ENCODE results near the gene UGT3A2.

Gene UGT3A2
- 0 to 2.1 (median 0) reads per million in 17 experiments for total RNA-seq

- no peak for DNase-seq
Measured at GRCh38 chr5:36066540-36067210, at the start of gene UGT3A2. Gene UGT3A2 (minus strand): TSS chr5:36066882. CDS start chr5:36066789, 93 bp downstream.

DNA sequence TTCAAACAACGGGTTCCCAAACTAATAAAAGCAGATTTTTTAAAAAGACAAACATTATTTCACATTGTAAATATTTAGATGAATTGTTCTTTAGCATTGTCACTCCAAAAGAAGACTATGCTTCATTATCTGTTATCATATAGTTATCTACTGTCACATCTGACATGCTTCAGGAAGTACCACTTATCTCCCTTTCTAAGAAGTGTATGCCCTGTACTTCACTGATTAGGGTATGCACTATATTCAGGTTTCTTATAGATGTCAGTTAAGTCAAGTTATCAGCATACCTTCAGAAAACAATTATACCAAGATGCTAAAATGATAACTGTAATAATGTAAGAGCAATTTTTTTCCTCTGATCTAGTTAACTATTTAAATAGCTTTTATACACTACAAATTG, 44.6 kb upstream of the UGT3A2 start:
- no peak for DNase-seq

- DNase-seq: peak in 1 of 4 experiments; percentile 1
Measured at GRCh38 chr5:36108758-36109460, 42.2 kb upstream of the UGT3A2 start.

DNA sequence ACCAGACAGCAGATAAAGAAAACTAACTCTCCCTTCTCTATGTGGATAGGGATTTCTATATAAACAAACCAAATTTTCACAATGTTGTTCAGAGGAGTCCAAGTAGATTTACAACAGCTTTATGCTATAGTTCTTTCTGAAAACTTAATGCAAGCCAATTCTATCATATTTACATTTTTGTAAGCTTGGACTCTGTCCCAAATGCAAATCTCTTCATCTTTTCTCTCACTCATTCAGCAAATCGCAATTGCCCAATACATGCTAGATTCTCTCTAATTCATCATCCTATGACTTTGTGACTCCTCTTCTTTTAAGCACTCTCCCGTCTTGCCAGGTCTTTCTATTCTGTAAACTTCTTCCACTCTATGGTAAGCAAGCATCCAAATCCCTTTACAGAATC, 39.1 kb upstream of the UGT3A2 start:
- no peak for DNase-seq

DNA sequence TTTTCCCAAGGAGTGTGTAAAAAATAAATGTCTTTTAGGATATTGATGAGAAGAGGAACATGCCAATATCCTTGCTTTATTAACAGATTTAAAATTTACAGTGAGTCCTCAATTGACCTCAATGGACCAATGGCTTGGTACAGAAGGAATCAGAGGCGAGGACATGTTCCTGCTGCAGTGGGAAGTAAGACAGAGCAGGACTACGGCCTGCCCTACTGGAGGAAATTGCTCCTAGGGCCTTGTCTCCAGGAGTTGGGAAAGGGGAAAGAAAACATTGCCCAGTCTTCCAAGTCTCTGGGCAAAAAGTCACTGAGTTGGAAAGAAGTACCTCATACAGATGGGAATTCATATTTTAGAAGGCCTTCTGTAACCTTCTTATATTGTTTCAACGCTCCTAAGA, 33.1 kb upstream of the UGT3A2 start:
- DNase-seq: no peak

DNA sequence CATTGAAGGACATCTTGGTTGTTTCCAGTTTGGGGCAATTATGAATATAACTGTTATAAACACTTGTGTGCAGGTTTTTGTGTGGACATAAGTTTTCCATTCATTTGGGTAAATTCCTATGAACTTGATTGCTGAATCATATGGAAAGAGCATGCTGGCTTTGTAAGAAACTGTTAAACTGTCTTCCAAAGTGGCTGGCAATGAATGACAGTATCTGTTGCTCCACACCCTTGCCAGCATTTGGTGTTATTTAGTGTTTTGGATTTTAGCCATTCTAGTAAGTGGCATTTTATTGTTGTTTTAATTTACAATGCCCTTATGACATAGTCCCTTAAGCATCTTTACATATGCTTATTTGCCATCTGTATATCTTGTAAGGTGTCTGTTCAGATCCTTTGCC, 29.8 kb upstream of the UGT3A2 start:
- DNase-seq: no peak

- DNase-seq: peak; percentile 27 to 54 (median 50)
Measured at GRCh38 chr5:36089989-36090388, 23.3 kb upstream of the UGT3A2 start.

DNA sequence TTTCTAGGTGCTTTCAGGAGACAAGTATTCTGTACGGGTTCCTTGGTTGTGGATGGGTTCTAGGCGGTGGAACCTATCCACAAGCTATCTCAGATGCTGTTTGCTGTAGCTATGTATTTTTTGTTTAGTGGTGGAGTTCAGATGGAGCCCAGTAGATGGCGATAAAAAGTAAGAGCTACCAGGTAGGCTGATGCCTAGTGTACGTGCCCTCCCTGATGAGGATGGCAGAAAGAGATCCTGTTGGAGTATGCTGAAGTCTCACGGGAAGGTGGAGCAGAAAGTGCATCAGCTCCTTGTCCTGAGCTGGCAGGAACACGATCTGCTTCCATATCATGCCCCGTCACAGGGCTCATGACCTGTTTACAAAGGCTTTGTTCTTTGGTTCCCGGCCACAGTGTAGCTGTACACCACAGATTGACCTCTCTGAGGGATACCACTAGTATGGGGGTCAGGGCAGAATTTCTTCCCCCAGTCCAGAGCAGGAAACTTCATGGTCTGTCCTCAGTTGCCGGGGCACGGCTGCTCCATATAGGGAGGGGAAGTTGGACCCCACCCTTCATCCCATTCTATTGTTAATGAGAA, 12.6 kb upstream of the UGT3A2 start:
- peak; percentile 25 to 51 (median 36) for DNase-seq

- no peak for DNase-seq
Measured at GRCh38 chr5:36078430-36078829, 11.7 kb upstream of the UGT3A2 start.

DNA sequence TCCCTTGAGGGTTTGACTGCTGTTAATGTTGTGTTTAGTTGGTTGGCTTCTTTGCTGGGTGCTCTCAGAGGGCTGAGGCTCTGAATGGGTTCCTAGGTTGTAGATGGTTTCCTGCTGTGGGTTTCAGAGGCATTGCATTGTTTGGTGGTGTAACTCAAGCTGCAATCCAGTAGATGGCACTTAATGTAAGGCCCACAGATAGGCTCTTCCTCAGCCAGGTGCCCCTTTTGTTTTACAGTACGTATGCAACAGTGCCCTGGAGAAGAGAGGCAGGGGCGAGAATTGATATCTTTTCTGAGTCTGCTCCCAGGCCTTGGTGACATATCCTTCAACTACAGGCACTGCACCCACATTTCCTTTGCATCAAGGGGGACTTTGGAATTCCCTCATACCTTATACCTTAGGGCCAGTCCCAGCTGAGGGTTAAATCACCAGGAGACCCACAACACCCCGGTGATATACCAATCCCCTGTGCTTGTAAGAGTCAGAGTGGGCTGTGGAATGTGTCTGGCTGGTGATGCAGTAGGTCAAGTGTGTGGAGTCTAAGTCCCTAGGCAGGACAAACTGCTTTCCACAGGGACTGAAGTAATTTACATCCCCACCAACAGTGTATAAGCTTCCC, 7.0 kb upstream of the UGT3A2 start:
- DNase-seq: no peak

DNA sequence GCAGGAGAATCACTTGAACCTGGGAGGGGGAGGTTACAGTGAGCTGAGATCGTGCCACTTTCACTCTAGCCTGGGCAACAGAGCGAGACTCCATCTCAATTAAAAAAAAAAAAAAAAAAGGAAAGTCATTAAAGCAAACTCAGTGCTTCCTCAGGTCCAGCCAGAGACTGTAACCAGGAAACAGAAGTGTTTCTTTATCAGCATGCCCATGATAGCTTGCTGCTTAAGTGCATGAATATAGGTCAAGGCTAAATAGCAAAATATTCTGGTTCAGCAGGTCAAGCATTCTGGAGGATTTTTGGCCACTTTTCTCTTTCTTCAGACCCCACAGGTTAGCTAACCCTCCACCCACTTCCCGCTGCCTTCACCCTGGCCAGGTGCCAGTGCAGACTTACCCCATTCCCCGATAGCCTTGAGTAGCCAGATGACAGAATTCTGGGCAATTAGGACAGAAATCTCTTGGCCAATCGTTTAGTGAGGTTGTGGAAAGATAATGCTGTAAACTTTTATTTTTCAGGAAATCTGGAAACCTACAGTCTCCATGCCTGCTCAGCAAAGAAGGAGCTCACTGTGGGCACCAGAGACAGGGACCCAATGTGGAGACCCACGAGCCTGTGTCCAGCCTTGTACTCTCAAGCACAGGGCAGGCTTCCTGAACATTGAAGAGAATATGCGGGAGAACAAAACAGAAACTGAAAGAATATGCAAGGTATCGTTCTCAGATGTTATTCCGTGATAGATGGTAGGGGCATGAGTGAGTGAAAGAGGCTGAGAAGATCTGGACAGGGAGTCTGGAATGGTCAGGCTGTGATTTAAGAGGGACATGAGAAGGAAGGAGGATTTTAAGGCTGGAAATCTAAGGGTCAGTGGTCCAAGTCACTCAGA, 4.2 kb upstream of the UGT3A2 start:
- DNase-seq: no peak

DNA sequence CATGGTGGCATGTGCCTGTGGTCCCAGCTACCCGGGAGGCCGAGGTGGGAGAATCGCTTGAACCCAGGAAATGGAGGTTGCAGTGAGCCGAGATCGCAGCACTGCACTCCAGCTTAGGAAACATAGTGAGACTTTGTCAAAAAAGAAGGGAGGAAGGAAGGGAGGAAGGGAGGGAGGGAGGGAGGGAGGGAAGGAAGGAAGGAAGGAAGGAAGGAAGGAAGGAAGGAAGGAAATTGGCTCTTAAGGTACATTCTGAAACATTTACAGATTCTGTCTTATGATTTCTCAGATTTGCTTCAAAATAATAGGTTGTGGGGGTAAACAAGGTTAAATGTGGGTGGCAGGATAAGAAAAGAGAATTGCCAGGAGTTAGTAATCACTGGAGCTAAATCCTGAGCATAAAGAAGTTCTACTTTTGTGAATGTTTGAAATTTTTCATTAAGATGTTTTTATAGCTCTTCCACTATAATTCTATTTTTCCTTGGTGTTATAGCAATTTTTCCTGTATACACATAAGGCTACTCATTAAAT, 2.1 kb upstream of the UGT3A2 start:
- no peak for DNase-seq

GRCh38 chr5:36066001-36066539, 612 bp downstream of the UGT3A2 start:
- no peak for DNase-seq

DNA sequence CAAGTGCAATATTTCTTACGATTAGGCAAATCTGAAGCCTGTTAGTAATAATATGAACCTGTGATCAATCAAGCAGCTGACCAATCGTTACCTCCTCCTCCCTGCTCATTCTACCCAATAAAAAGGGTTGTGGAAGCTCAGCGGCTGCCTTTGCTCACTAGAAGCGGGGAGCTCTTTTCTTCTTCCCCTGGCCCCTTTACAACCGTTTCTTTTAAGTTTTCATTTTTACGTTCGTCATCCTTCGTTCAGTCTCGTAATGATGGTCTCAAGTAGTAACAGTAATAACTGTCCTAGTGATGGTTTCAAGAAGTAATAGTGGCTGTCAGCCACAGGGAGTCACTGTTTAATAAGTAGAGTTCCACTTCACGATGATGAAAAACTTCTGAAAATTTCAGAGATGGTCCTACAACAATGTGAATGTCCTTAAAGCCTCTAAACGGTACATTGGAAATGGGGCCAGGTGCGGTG, 6.2 kb downstream of the UGT3A2 start:
- DNase-seq: no peak

DNA sequence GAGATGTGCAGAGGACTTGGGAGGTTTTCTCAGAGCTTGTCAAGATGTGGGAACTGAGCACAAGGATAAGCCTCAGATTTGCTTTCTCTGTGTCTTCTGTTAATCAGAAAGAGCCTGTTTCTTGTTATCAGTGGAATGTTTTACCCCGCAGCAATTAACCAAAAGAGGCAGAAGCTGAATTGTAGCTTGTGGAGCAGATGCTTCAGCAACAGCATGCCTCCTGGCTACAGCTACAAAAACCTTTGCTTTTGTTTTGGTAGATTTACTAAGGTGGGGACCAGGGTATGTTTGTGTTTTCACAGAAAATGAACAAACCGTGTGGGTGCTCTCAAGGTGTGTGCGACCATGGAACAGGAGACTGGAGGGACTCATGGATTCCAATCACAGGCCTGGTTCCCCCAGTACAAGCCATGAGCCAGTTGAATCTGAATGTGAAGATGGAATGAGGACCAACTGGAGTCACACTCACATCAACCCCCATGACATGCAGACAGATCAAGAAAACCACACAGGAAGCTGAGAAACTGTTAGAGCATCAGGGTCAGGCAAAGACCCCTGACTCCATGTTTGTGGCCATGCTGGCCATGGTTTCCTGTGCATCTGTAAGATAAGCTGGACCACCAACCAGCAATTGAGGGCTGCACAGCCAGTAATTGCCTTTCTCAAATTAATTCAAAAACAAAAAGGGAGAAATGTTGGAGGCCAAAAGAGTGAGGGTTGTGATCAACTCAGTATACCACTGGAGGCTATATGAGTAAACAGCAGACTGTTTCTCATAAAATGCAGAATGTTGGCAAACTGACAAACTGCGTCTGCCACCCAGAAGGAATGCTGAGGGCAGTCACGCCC, 6.9 kb downstream of the UGT3A2 start:
- DNase-seq: no peak

- DNase-seq: no peak
Measured at GRCh38 chr5:36058776-36059175, 7.9 kb downstream of the UGT3A2 start.

GRCh38 chr5:36057386-36057785, 9.3 kb downstream of the UGT3A2 start:
- no peak for DNase-seq

GRCh38 chr5:36056422-36056821, 10.3 kb downstream of the UGT3A2 start:
- DNase-seq: no peak

DNA sequence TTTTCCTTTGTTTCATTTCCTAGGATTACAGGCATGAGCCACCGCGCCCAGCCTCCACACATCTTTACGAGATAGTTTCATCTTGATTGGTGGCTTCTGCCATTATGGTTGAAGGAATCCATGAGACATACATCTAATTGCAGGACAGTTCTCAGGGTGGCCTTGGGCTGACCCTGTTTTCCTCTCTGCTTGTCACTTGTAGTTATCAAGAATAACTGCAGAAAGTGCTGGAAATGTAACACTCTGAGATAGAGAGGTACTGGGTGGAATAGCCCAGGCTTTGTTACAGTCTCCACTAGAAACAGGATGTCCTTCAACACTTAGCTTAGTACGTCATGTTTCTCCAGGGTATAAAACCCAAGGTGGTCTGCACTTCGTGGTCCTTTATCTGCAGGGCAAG, 10.7 kb downstream of the UGT3A2 start:
- no peak for DNase-seq

- no peak for DNase-seq
Measured at GRCh38 chr5:36054647-36055046, 12.0 kb downstream of the UGT3A2 start.

GRCh38 chr5:36052538-36052937, 14.1 kb downstream of the UGT3A2 start:
- no peak for DNase-seq
